GM12878 (cell line): ENCODE measurements around the gene FCAMR. TPM values are rescaled to one million over a fixed set of nuclear protein-coding genes. Genes with fewer than 3 reads are reported as not detected.

Experiments
- ATAC-seq: fragments of 200-7000 bp; cut with Tn5 transposase; 3 replicates; pipeline ENCODE4 v1.9.1; 2020; ENCODE audit warnings: mild to moderate bottlenecking, moderate library complexity
- BruUV-seq: library from RNA; stranded (reverse); fragments of 400-500 nt; replicated peaks from 2 replicates; lab custom pipeline; 2021; lab: Mats Ljungman, UMichigan
- CTCF ChIA-PET: fragments of 300-600 bp; sonication (Branson Sonifier 250); formaldehyde crosslinking; extraction: SDS; loops from one replicate; lab custom pipeline; 2021; ENCODE audit warnings: inconsistent platforms; lab: Yijun Ruan, JAX
- POLR2A ChIA-PET: fragments of 350-600 bp; formaldehyde crosslinking; extraction: SDS; loops from one replicate; lab custom pipeline; 2021; ENCODE audit warnings: inconsistent platforms; lab: Charles Lee
- RAD21 ChIA-PET: fragments of 300-600 bp; sonication (Branson Sonifier 250); formaldehyde crosslinking; loops from one replicate; lab custom pipeline; 2023; ENCODE audit warnings: antibody characterized with exemption; ENCODE audit not compliant: unreplicated experiment; lab: Charles Lee
- SMC1A ChIA-PET: fragments of 300-600 bp; sonication (Branson Sonifier 250); formaldehyde crosslinking; loops from one replicate; lab custom pipeline; 2023; ENCODE audit not compliant: unreplicated experiment, uncharacterized antibody; lab: Charles Lee
- DNase-seq: peaks from one replicate; pipeline ENCODE4 v3.0.0-alpha.2; 2011; ENCODE audit warnings: low read depth, low spot score
- FAIRE-seq: peaks from 3 replicates; lab custom pipeline; 2011; peaks lifted over from hg19 to GRCh38; lab: Jason Lieb, UNC
- H2AFZ ChIP-seq: 2 replicates; pipeline ENCODE4 v1.6.0; 2011; ENCODE audit warnings: low read depth, low read length, control low read depth; ENCODE audit not compliant: control insufficient read depth
- H3K27ac ChIP-seq: 2 replicates; pipeline ENCODE4 v1.5.1; 2011; ENCODE audit warnings: control low read depth; ENCODE audit not compliant: control insufficient read depth, insufficient read depth
- H3K27me3 ChIP-seq, 2 experiments: replicated peaks in 1 of 2; 2 replicates each; pipeline versions ENCODE4 v1.6.0 to v1.6.1; 2011; ENCODE audit warnings: low read length in 1 of 2; ENCODE audit not compliant: control insufficient read depth in 2 of 2, insufficient read depth in 2 of 2
- H3K36me3 ChIP-seq, 2 experiments: 2 replicates each; pipeline ENCODE4 v1.5.1; 2011; ENCODE audit warnings: low read length in 1 of 2; ENCODE audit not compliant: control insufficient read depth in 2 of 2, insufficient read depth in 2 of 2
- H3K4me1 ChIP-seq: 2 replicates; pipeline ENCODE4 v1.6.1; 2011; ENCODE audit warnings: mild to moderate bottlenecking, low read length, moderate library complexity, mixed read lengths; ENCODE audit not compliant: control insufficient read depth, insufficient read depth
- H3K4me2 ChIP-seq: 2 replicates; pipeline ENCODE4 v1.6.0; 2011; ENCODE audit warnings: control low read depth; ENCODE audit not compliant: control insufficient read depth, insufficient read depth
- H3K4me3 ChIP-seq: fragments of 200-600 bp; sonication (generic); 2 replicates; pipeline ENCODE4 v1.5.1; 2016
- H3K79me2 ChIP-seq: 2 replicates; pipeline ENCODE4 v1.6.0; 2011; ENCODE audit warnings: low read length; ENCODE audit not compliant: control insufficient read depth, insufficient read depth
- H3K9ac ChIP-seq: 2 replicates; pipeline ENCODE4 v1.8.0; 2011; ENCODE audit warnings: low read length, control low read depth, mixed read lengths; ENCODE audit not compliant: control insufficient read depth, insufficient read depth
- H3K9me3 ChIP-seq: replicated peaks from 3 replicates; pipeline ENCODE4 v1.5.1; 2011; ENCODE audit warnings: mild to moderate bottlenecking, low read length; ENCODE audit not compliant: control insufficient read depth, insufficient read depth
- H4K20me1 ChIP-seq: 2 replicates; pipeline ENCODE4 v1.6.0; 2011; ENCODE audit not compliant: control insufficient read depth, insufficient read depth
- ASH2L ChIP-seq: fragments of 300-600, 200-600 bp; sonication (generic); IDR thresholded peaks from 2 replicates; pipeline ENCODE4 v1.6.1; 2017; ENCODE audit warnings: low read depth, mild to moderate bottlenecking, borderline replicate concordance
- BRCA1 ChIP-seq: IDR thresholded peaks from 2 replicates; pipeline ENCODE4 v1.6.1; 2011; ENCODE audit warnings: low read depth, low read length, improper control_type of control experiment
- CREM ChIP-seq: IDR thresholded peaks from 2 replicates; pipeline ENCODE4 v1.6.1; 2014; ENCODE audit warnings: antibody characterized with exemption, low read depth
- NR2C2 ChIP-seq: IDR thresholded peaks from 2 replicates; pipeline ENCODE4 v1.6.1; 2011; ENCODE audit warnings: borderline replicate concordance, low read depth; ENCODE audit not compliant: control insufficient read depth, insufficient read length
- POLR2AphosphoS2 ChIP-seq: IDR thresholded peaks from 2 replicates; pipeline ENCODE4 v1.6.1; 2011; ENCODE audit warnings: low read depth, mild to moderate bottlenecking, low read length, improper control_type of control experiment, moderate library complexity
- RCOR1 ChIP-seq: conservative IDR thresholded peaks from 2 replicates; pipeline ENCODE4 v1.6.1; 2012; ENCODE audit warnings: low read depth, low read length, improper control_type of control experiment
- SP1 ChIP-seq: IDR thresholded peaks from one replicate; pipeline ENCODE4 v1.6.1; 2011; ENCODE audit warnings: low read depth, low read length
- SREBF2 ChIP-seq: IDR thresholded peaks from 2 replicates; pipeline ENCODE4 v1.6.1; 2012; ENCODE audit warnings: mild to moderate bottlenecking, low read length
- TARDBP ChIP-seq: IDR thresholded peaks from 2 replicates; pipeline ENCODE4 v1.6.1; 2016; ENCODE audit warnings: borderline replicate concordance
- WGBS: methylation state at CpG from one replicate; pipeline ENCODE4 v1.1.6; 2016; ENCODE audit warnings: low lambda C conversion rate; ENCODE audit not compliant: insufficient replicate concordance, insufficient coverage; ENCODE audit errors: missing lambda C conversion rate; 5-methylcytosine and 5-hydroxymethylcytosine counted together
- in situ Hi-C: fragments of 300-500 bp; cut with MboI; formaldehyde crosslinking; loops from 9 replicates; pipeline ENCODE4 v1.14.3; 2018; ENCODE audit warnings: mixed read lengths
- intact Hi-C: fragments of 100-400 bp; cut with micrococcal nuclease; formaldehyde crosslinking; loops from one replicate; pipeline ENCODE4 v1.14.2; 2022; ENCODE audit not compliant: unreplicated experiment
- polyA plus RNA-seq, 11 experiments: library from polyadenylated mRNA; depleted of rRNA in 4 of 11; unstranded in 6 of 11; stranded (reverse) in 5 of 11; fragments of >200 nt; fragmentation: Nextera tagmentation in 4 of 11; fragmentation: Illumina TruSeq in 1 of 11; extraction: Ambion mirVana in 4 of 11; extraction: Trizol in 1 of 11; gene quantifications; 1 replicate in 1 of 11; 2 replicates in 10 of 11; pipeline versions ENCODE4 v1.2.1 to v1.2.3, GENCODE V29; 2011 to 2016; ENCODE audit warnings: inconsistent platforms in 2 of 11, missing spikeins in 2 of 11, low read depth in 1 of 11
- total RNA-seq, 4 experiments: library from RNA; depleted of rRNA in 3 of 4; stranded (reverse); fragments of >200 nt in 3 of 4; fragmentation: Illumina TruSeq in 1 of 4; extraction: Trizol in 1 of 4; gene quantifications; 2 replicates each; pipeline versions ENCODE4 v1.2.1 to v1.2.3, GENCODE V29; 2013 to 2021
- TF ChIP-seq, protein P1 (sequence below): fragments of 450-650 bp; IDR thresholded peaks from 2 replicates; pipeline ENCODE4 v1.6.1; 2016; ENCODE audit warnings: mild to moderate bottlenecking, moderate library complexity, borderline replicate concordance
- TF ChIP-seq, protein P2 (sequence below): IDR thresholded peaks from 2 replicates; pipeline ENCODE4 v1.6.1; 2012; ENCODE audit warnings: improper control_type of control experiment, low read depth, low read length; ENCODE audit not compliant: insufficient replicate concordance

The FCAMR gene
- total and polyA plus RNA-seq, 10 of the 15 experiments (the other 5 are each of a cell fraction or from before 2014, with no cell fraction given): 0.04 to 0.15 (median 0.06) TPM; not detected in 3

DNA sequence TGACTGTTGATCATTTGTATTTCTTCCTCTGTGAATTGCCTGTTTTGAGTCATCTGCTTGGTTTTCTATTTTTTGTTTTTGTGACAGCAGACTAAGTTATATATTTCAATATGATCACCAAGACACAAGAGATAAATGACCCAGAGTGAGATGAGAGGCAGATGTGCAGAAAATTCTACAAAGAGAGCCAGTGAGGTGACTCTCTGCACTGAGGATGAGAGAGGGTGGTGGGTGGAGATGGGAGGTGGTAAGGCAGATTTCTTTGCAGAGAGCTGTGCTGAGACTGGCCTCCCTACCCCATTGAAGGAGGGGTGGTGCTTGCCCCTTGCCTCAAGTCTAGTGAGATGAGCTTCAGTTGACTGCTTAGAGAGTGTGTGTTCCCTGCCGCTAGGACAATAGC, 17.6 kb upstream of the FCAMR start:
- TF ChIP-seq ASH2L (no peak), BRCA1 (no peak), SREBF2 (no peak), TARDBP (no peak), SP1 (no peak), RCOR1 (no peak), POLR2AphosphoS2 (no peak), CREM (no peak), NR2C2 (no peak)
- TF ChIP-seq, protein P1, sequence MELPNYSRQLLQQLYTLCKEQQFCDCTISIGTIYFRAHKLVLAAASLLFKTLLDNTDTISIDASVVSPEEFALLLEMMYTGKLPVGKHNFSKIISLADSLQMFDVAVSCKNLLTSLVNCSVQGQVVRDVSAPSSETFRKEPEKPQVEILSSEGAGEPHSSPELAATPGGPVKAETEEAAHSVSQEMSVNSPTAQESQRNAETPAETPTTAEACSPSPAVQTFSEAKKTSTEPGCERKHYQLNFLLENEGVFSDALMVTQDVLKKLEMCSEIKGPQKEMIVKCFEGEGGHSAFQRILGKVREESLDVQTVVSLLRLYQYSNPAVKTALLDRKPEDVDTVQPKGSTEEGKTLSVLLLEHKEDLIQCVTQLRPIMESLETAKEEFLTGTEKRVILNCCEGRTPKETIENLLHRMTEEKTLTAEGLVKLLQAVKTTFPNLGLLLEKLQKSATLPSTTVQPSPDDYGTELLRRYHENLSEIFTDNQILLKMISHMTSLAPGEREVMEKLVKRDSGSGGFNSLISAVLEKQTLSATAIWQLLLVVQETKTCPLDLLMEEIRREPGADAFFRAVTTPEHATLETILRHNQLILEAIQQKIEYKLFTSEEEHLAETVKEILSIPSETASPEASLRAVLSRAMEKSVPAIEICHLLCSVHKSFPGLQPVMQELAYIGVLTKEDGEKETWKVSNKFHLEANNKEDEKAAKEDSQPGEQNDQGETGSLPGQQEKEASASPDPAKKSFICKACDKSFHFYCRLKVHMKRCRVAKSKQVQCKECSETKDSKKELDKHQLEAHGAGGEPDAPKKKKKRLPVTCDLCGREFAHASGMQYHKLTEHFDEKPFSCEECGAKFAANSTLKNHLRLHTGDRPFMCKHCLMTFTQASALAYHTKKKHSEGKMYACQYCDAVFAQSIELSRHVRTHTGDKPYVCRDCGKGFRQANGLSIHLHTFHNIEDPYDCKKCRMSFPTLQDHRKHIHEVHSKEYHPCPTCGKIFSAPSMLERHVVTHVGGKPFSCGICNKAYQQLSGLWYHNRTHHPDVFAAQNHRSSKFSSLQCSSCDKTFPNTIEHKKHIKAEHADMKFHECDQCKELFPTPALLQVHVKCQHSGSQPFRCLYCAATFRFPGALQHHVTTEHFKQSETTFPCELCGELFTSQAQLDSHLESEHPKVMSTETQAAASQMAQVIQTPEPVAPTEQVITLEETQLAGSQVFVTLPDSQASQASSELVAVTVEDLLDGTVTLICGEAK: no peak
- TF ChIP-seq, protein P2, sequence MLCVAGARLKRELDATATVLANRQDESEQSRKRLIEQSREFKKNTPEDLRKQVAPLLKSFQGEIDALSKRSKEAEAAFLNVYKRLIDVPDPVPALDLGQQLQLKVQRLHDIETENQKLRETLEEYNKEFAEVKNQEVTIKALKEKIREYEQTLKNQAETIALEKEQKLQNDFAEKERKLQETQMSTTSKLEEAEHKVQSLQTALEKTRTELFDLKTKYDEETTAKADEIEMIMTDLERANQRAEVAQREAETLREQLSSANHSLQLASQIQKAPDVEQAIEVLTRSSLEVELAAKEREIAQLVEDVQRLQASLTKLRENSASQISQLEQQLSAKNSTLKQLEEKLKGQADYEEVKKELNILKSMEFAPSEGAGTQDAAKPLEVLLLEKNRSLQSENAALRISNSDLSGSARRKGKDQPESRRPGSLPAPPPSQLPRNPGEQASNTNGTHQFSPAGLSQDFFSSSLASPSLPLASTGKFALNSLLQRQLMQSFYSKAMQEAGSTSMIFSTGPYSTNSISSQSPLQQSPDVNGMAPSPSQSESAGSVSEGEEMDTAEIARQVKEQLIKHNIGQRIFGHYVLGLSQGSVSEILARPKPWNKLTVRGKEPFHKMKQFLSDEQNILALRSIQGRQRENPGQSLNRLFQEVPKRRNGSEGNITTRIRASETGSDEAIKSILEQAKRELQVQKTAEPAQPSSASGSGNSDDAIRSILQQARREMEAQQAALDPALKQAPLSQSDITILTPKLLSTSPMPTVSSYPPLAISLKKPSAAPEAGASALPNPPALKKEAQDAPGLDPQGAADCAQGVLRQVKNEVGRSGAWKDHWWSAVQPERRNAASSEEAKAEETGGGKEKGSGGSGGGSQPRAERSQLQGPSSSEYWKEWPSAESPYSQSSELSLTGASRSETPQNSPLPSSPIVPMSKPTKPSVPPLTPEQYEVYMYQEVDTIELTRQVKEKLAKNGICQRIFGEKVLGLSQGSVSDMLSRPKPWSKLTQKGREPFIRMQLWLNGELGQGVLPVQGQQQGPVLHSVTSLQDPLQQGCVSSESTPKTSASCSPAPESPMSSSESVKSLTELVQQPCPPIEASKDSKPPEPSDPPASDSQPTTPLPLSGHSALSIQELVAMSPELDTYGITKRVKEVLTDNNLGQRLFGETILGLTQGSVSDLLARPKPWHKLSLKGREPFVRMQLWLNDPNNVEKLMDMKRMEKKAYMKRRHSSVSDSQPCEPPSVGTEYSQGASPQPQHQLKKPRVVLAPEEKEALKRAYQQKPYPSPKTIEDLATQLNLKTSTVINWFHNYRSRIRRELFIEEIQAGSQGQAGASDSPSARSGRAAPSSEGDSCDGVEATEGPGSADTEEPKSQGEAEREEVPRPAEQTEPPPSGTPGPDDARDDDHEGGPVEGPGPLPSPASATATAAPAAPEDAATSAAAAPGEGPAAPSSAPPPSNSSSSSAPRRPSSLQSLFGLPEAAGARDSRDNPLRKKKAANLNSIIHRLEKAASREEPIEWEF: no peak
- H3K9me3 ChIP-seq: no peaks in the 10 kb centered on the region
- WGBS: 79% methylated on average over 1 of the region's 1 CpG
- intact Hi-C loops: loop anchor here (1.0 kb wide), 1 partner anchor 89 kb away; no protein-coding TSS in a partner anchor
- no peak overlapping the region for H2AFZ ChIP-seq
- ChIA-PET RAD21 (no interaction called here), POLR2A (no interaction called here), SMC1A (interaction anchor here (0.7 to 0.8 kb wide), 2 partner anchors 129 to 375 kb away, joined by 3 to 4 read pairs; no protein-coding TSS in a partner anchor), CTCF (interaction anchor here (0.9 to 3.4 kb wide), 4 partner anchors 17 to 253 kb away, joined by 3 to 20 read pairs (median 6); no protein-coding TSS in a partner anchor)
- H3K79me2 ChIP-seq: no peaks in the 10 kb centered on the region
- no peak overlapping the region for H3K27ac ChIP-seq
- H3K4me1 ChIP-seq: no peaks in the 10 kb centered on the region
- H3K27me3 ChIP-seq: no peaks in the 10 kb centered on the region; a peak in 2 of 4 replicates
- no peak for FAIRE-seq
- H3K9ac ChIP-seq: no peak overlapping the region
- H4K20me1 ChIP-seq: no peaks in the 10 kb centered on the region
- no peak overlapping the region for H3K4me2 ChIP-seq
- DNase-seq: no peak
- BruUV-seq: no TSS peak
- in situ Hi-C loops: no loop called here
- no peaks in the 10 kb centered on the region for H3K36me3 ChIP-seq
- ATAC-seq: no peak
- no peak overlapping the region for H3K4me3 ChIP-seq
